KMS-11 (cell line): Measurements from ENCODE around the gene EEFSEC.
A peak's percentile ranks its signal among the peaks of the same experiment; 100 is the strongest.

ENCODE experiments used
- H2AFZ ChIP-seq: fragments of 200-600 bp; sonication (generic); 2 replicates; pipeline ENCODE4 v1.6.1; 2016; ENCODE audit warnings: antibody characterized with exemption, mixed run types, low read depth
- H3K27ac ChIP-seq: fragments of 200-600 bp; sonication (generic); 2 replicates; pipeline ENCODE4 v1.6.1; 2016; ENCODE audit warnings: mild to moderate bottlenecking, mixed run types
- H3K27me3 ChIP-seq: fragments of 200-600 bp; sonication (generic); 2 replicates; pipeline ENCODE4 v1.6.1; 2017; ENCODE audit warnings: mild to moderate bottlenecking, low read depth, mixed run types, moderate library complexity; ENCODE audit not compliant: insufficient read depth
- H3K36me3 ChIP-seq: fragments of 200-600 bp; sonication (generic); 2 replicates; pipeline ENCODE4 v1.6.1; 2017; ENCODE audit warnings: mild to moderate bottlenecking, mixed run types; ENCODE audit not compliant: insufficient read depth
- H3K4me1 ChIP-seq: fragments of 200-600 bp; sonication (generic); 2 replicates; pipeline ENCODE4 v1.6.1; 2016; ENCODE audit warnings: mild to moderate bottlenecking, low read depth, mixed run types; ENCODE audit not compliant: poor library complexity, severe bottlenecking
- H3K4me2 ChIP-seq: fragments of 200-600 bp; sonication (generic); 2 replicates; pipeline ENCODE4 v1.7.0; 2016; ENCODE audit warnings: mild to moderate bottlenecking, mixed run types
- H3K4me3 ChIP-seq: fragments of 200-600 bp; sonication (generic); IDR thresholded peaks from 2 replicates; pipeline ENCODE4 v1.6.1; 2017; ENCODE audit warnings: low read depth, low read length, mixed read lengths; ENCODE audit not compliant: insufficient read depth
- H3K79me2 ChIP-seq: fragments of 200-600 bp; sonication (generic); 2 replicates; pipeline ENCODE4 v1.6.1; 2016; ENCODE audit warnings: low read depth, mixed run types; ENCODE audit not compliant: insufficient read depth
- H3K9ac ChIP-seq: fragments of 200-600 bp; sonication (generic); 2 replicates; pipeline ENCODE4 v1.6.1; 2016; ENCODE audit warnings: mild to moderate bottlenecking, mixed run types
- H4K20me1 ChIP-seq: fragments of 200-600 bp; sonication (generic); 2 replicates; pipeline ENCODE4 v1.6.1; 2016; ENCODE audit warnings: mild to moderate bottlenecking, mixed run types; ENCODE audit not compliant: insufficient read depth
- TF ChIP-seq, protein P1 (sequence below): fragments of 200-600 bp; sonication (generic); conservative IDR thresholded peaks from 2 replicates; pipeline ENCODE4 v1.6.1; 2017; ENCODE audit warnings: low read depth, mild to moderate bottlenecking, antibody characterized with exemption, low read length, moderate library complexity, mixed read lengths

EEFSEC gene

DNA sequence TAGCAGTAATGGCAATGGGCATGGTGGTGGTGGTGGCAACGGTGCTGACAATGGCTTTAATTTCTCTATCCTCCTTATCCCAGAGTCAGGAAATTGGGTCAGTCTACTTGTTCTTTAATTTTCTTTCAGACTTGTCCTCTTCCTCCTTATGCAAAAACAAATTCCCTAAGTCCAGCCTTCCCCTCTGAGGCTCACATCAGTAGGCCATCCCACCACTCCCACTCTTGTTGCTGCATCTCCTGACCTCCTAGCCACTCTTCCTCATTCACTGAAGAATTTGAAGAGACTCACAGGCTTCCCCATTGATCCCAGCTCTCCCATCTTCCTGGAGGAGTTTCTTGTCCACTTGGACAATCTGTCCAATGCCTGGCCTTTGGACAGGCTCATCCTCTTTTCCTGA is 293.5 kb downstream of the EEFSEC start:
- Histone ChIP-seq H3K4me3 (no peak overlapping the region), H3K27ac (no peak overlapping the region), H3K36me3 (no peaks in the 10 kb centered on the region), H4K20me1 (no peaks in the 10 kb centered on the region), H3K9ac (no peak overlapping the region), H3K27me3 (peaks cover 12% of the 10 kb centered on the region; the same call in 1 of the 2 replicates), H3K4me1 (peaks cover 10% of the 10 kb centered on the region), H2AFZ (no peak overlapping the region), H3K4me2 (no peak overlapping the region), H3K79me2 (no peaks in the 10 kb centered on the region)
- TF ChIP-seq, protein P1, sequence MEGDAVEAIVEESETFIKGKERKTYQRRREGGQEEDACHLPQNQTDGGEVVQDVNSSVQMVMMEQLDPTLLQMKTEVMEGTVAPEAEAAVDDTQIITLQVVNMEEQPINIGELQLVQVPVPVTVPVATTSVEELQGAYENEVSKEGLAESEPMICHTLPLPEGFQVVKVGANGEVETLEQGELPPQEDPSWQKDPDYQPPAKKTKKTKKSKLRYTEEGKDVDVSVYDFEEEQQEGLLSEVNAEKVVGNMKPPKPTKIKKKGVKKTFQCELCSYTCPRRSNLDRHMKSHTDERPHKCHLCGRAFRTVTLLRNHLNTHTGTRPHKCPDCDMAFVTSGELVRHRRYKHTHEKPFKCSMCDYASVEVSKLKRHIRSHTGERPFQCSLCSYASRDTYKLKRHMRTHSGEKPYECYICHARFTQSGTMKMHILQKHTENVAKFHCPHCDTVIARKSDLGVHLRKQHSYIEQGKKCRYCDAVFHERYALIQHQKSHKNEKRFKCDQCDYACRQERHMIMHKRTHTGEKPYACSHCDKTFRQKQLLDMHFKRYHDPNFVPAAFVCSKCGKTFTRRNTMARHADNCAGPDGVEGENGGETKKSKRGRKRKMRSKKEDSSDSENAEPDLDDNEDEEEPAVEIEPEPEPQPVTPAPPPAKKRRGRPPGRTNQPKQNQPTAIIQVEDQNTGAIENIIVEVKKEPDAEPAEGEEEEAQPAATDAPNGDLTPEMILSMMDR = no peak

GRCh38 chr3:128447561-128448013 is 294.3 kb downstream of the EEFSEC start:
- no peaks in the 10 kb centered on the region for H4K20me1 ChIP-seq
- peaks cover 10% of the 10 kb centered on the region for H3K4me1 ChIP-seq
- H3K36me3 ChIP-seq = no peaks in the 10 kb centered on the region
- H3K4me2 ChIP-seq = no peak overlapping the region; the same call in 1 of the 2 replicates
- no peak overlapping the region for H3K4me3 ChIP-seq
- H2AFZ ChIP-seq = 0 out of 2 replicates have a peak overlapping the region, but pooled peaks have one; percentile 14
- peaks cover 19% of the 10 kb centered on the region for H3K27me3 ChIP-seq
- no peaks in the 10 kb centered on the region for H3K79me2 ChIP-seq
- no peak overlapping the region for H3K27ac ChIP-seq
- TF ChIP-seq, protein P1 = no peak
- H3K9ac ChIP-seq = no peak overlapping the region

DNA sequence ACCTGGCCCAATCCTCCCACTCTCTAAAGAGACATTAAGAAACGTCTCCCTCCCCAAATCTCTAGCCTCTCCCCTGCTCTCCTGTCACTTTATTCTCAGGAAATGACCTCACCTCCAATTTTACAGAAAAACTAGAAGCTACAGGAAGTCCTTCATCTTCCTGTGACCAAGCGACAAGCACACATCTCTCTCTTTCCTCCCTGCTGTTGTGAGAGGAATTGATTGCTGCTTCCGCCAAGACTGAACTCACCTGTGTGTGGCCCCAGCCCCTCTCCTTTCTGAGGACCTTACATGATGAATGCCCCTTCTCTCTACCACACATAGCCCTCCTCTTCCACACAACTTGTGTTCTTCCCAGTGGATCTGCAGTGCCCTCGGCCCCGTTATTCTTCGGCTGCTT is 295.2 kb downstream of the EEFSEC start:
- H3K4me3 ChIP-seq = no peak overlapping the region
- H3K4me2 ChIP-seq = no peak overlapping the region
- no peaks in the 10 kb centered on the region for H4K20me1 ChIP-seq
- H3K27me3 ChIP-seq = peaks cover 28% of the 10 kb centered on the region
- TF ChIP-seq, protein P1 = no peak
- H3K9ac ChIP-seq = no peak overlapping the region
- no peak overlapping the region for H2AFZ ChIP-seq
- H3K79me2 ChIP-seq = no peaks in the 10 kb centered on the region
- H3K4me1 ChIP-seq = peaks cover 10% of the 10 kb centered on the region
- no peaks in the 10 kb centered on the region for H3K36me3 ChIP-seq
- no peak overlapping the region for H3K27ac ChIP-seq

- Histone ChIP-seq H3K27me3 (peaks cover 34% of the 10 kb centered on the region), H3K36me3 (no peaks in the 10 kb centered on the region), H3K4me2 (no peak overlapping the region), H3K79me2 (no peaks in the 10 kb centered on the region), H2AFZ (no peak overlapping the region), H3K4me3 (no peak overlapping the region), H3K27ac (no peak overlapping the region), H3K4me1 (peaks cover 10% of the 10 kb centered on the region), H4K20me1 (no peaks in the 10 kb centered on the region), H3K9ac (no peak overlapping the region)
- TF ChIP-seq, protein P1 = no peak
Measured at GRCh38 chr3:128449111-128449638, 295.9 kb downstream of the EEFSEC start.
